ENCODE data around the gene THBS1.

THBS1 gene

DNA sequence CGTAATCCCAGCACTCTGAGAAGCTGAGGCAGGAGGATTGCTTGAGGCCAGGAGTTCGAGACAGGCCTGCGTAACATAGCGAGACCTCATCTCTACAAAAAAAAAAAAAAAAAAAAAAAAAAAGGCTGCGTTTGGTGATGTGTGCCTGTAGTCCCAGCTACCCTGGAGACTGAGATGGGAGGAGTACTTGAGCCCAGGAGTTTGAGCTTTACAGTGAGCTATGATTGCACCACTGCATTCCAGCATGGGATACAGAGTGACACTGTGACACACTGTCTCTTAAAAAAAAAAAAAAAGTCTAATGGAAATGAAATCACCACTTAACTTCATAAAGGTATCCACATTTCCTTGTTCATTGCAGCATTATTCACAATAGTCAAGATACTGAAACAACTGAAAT lies 65.5 kb downstream of the THBS1 start:
- no peak overlapping the region for H3K4me3 ChIP-seq (replicated peaks; ENCODE audit: low read depth, low read length)
- no peak for TF ChIP-seq CTCF (IDR thresholded peaks at IDR 0.05; ENCODE audit: low read length, missing control alignments)
- DNase-seq (ENCODE audit: low read depth): no peak

Data from fibroblast of pulmonary artery (primary cell).